Measurements from ENCODE around the gene PEPD. TPM values are rescaled to one million over a fixed set of nuclear protein-coding genes. Genes with fewer than 3 reads are reported as not detected.
"Not testable (repeated sequence)": the region's sequence is repeated elsewhere in the genome, so short reads cannot be mapped to it uniquely, and the experiment has no call there.

Gene PEPD
- 100 to 1,000 TPM in 1 of 4 donors, 10 to 100 TPM in 3; 79.8 to 122 (median 94.8) TPM for total RNA-seq

- Histone ChIP-seq H3K36me3 (peaks cover 0 to 11% (median 0%) of the 10 kb centered on the region in 3 donors), H3K4me3 (peak within 1 kb of the TSS; percentile 64 to 98 (median 96)), H3K4me1 (peaks cover 0 to 23% (median 17%) of the 10 kb centered on the region in 4 donors), H3K27ac (peak within 1 kb of the TSS; percentile 53 to 80 (median 65)), H3K9me3 (no peaks in the 10 kb centered on the region), H3K27me3 (no peaks in the 10 kb centered on the region)
- WGBS, 2 donors, result 4 to 5% methylated on average over 25 to 51 of the region's 69 CpGs
- peak; percentile 87 to 89 for DNase-seq (ENCODE audit: low spot score in 2 of 2)
- TF ChIP-seq CTCF (IDR thresholded peaks at IDR 0.05), result peak in 2 of 5 experiments; percentile 13 to 18
- TF ChIP-seq POLR2A (IDR thresholded peaks at IDR 0.05), result peak in 1 of 2 donors; percentile 60
- peak; percentile 43 to 90 for TF ChIP-seq EP300 (IDR thresholded peaks at IDR 0.05)
Measured at GRCh38 chr19:33521480-33522370, at the start of gene PEPD. TSS of gene PEPD (minus strand) at chr19:33521791. CDS start at chr19:33521760, 31 bp downstream.

GRCh38 chr19:33569821-33570220 is 48.2 kb upstream of the PEPD start:
- Histone ChIP-seq H3K27ac (no peak overlapping the region), H3K9me3 (peaks cover 0 to 10% (median 0%) of the 10 kb centered on the region in 4 donors), H3K27me3 (peaks cover 0 to 3% of the 10 kb centered on the region in 2 donors), H3K4me3 (no peak overlapping the region), H3K36me3 (no peaks in the 10 kb centered on the region), H3K4me1 (no peaks in the 10 kb centered on the region)
- no peak for TF ChIP-seq POLR2A (IDR thresholded peaks at IDR 0.05)
- TF ChIP-seq CTCF (IDR thresholded peaks at IDR 0.05), result no peak
- TF ChIP-seq EP300 (IDR thresholded peaks at IDR 0.05), result no peak
- DNase-seq (ENCODE audit: low spot score in 2 of 2), result no peak
- 24 to 35% methylated on average over 5 of the region's 5 CpGs for WGBS, 2 donors

GRCh38 chr19:33568706-33569105 is 47.1 kb upstream of the PEPD start:
- DNase-seq (ENCODE audit: low spot score in 2 of 2), result no peak
- Histone ChIP-seq H3K27me3 (peaks cover 0 to 5% of the 10 kb centered on the region in 2 donors), H3K36me3 (no peaks in the 10 kb centered on the region), H3K9me3 (no peaks in the 10 kb centered on the region), H3K4me3 (no peak overlapping the region), H3K27ac (no peak overlapping the region), H3K4me1 (no peaks in the 10 kb centered on the region)
- TF ChIP-seq CTCF (IDR thresholded peaks at IDR 0.05) (no peak), EP300 (IDR thresholded peaks at IDR 0.05) (no peak), POLR2A (IDR thresholded peaks at IDR 0.05) (no peak)
- WGBS, 2 donors, result 92 to 94% methylated on average over 2 of the region's 2 CpGs

- no peaks in the 10 kb centered on the region for H3K9me3 ChIP-seq
- no peak for TF ChIP-seq POLR2A (IDR thresholded peaks at IDR 0.05)
- DNase-seq (ENCODE audit: low spot score in 2 of 2), result no peak
- H3K36me3 ChIP-seq, result no peaks in the 10 kb centered on the region
- no peak overlapping the region for H3K27ac ChIP-seq
- no peak overlapping the region for H3K4me3 ChIP-seq
- H3K4me1 ChIP-seq, result no peaks in the 10 kb centered on the region
- peaks cover 0 to 5% of the 10 kb centered on the region in 2 donors for H3K27me3 ChIP-seq
- 70 to 72% methylated on average over 6 of the region's 6 CpGs for WGBS, 2 donors
Measured at GRCh38 chr19:33564836-33565338, 43.3 kb upstream of the PEPD start.

- H3K4me3 ChIP-seq, result no peak overlapping the region
- no peaks in the 10 kb centered on the region for H3K36me3 ChIP-seq
- 47 to 58% methylated on average over 5 to 7 of the region's 7 CpGs for WGBS, 2 donors
- no peaks in the 10 kb centered on the region for H3K9me3 ChIP-seq
- TF ChIP-seq POLR2A (IDR thresholded peaks at IDR 0.05), result no peak
- no peak for TF ChIP-seq EP300 (IDR thresholded peaks at IDR 0.05)
- no peak for TF ChIP-seq CTCF (IDR thresholded peaks at IDR 0.05)
- no peak for DNase-seq (ENCODE audit: low spot score in 2 of 2)
- H3K27me3 ChIP-seq, result peaks cover 0 to 5% of the 10 kb centered on the region in 2 donors
- no peak overlapping the region for H3K27ac ChIP-seq
- no peaks in the 10 kb centered on the region for H3K4me1 ChIP-seq
Measured at GRCh38 chr19:33562636-33563035, 41.0 kb upstream of the PEPD start.

GRCh38 chr19:33561666-33562065 is 40.1 kb upstream of the PEPD start:
- WGBS, 2 donors, result 82 to 84% methylated on average over 5 of the region's 5 CpGs

More at GRCh38 chr19:33561666-33562065, 40.1 kb upstream of the PEPD start:
- H3K9me3 ChIP-seq; H3K4me3 ChIP-seq; H3K4me1 ChIP-seq; H3K27ac ChIP-seq; H3K27me3 ChIP-seq; DNase-seq (ENCODE audit: low spot score in 2 of 2); H3K36me3 ChIP-seq: not testable (repeated sequence)

All from tibial nerve (tissue), 4 donors.